IMR-90 (cell line): ENCODE results near the gene GBP7. TPM values are rescaled to one million over a fixed set of nuclear protein-coding genes. Genes with fewer than 3 reads are reported as not detected.

ENCODE experiments used
- ATAC-seq: fragments of 200-7000 bp; cut with Tn5 transposase; 2 replicates; pipeline ENCODE4 v1.9.1; 2020; ENCODE audit warnings: low read depth, mild to moderate bottlenecking, moderate library complexity
- BruUV-seq: library from RNA; stranded (reverse); fragments of 400-500 nt; replicated peaks from 2 replicates; lab custom pipeline; 2021; lab: Mats Ljungman, UMichigan
- CTCF ChIA-PET: fragments of 300-600 bp; formaldehyde crosslinking; extraction: SDS; loops from one replicate; lab custom pipeline; 2021; ENCODE audit warnings: antibody characterized with exemption; lab: Yijun Ruan, JAX
- POLR2A ChIA-PET: fragments of 300-600 bp; sonication (Branson Sonifier 250); formaldehyde crosslinking; loops from one replicate; lab custom pipeline; 2022; ENCODE audit warnings: antibody characterized with exemption; ENCODE audit not compliant: unreplicated experiment; lab: Charles Lee
- DNase-seq: peaks from one replicate; pipeline ENCODE4 v3.0.0; 2013
- H2AFZ ChIP-seq: replicated peaks from 2 replicates; pipeline ENCODE3; 2013; ENCODE audit warnings: low read length, mild to moderate bottlenecking; ENCODE audit not compliant: poor library complexity
- H2AK5ac ChIP-seq: 2 replicates; pipeline ENCODE4 v1.6.1; 2013; ENCODE audit warnings: low read depth, low read length, inconsistent platforms
- H2AK9ac ChIP-seq: replicated peaks from 2 replicates; pipeline ENCODE3; 2013; ENCODE audit warnings: mild to moderate bottlenecking, low read depth, low read length, moderate library complexity; ENCODE audit not compliant: poor library complexity
- H2BK120ac ChIP-seq: 2 replicates; pipeline ENCODE4 v1.6.1; 2013; ENCODE audit warnings: low read depth, low read length, inconsistent platforms
- H2BK15ac ChIP-seq: 3 replicates; pipeline ENCODE4 v1.6.1; 2013; ENCODE audit warnings: low read depth, low read length, inconsistent platforms
- H2BK20ac ChIP-seq: 2 replicates; pipeline ENCODE4 v1.6.1; 2013; ENCODE audit warnings: low read depth, mild to moderate bottlenecking, inconsistent platforms, low read length, moderate library complexity
- H2BK5ac ChIP-seq: 2 replicates; pipeline ENCODE4 v1.6.1; 2013; ENCODE audit warnings: mild to moderate bottlenecking, low read depth, low read length, inconsistent platforms; ENCODE audit not compliant: poor library complexity, severe bottlenecking
- H3K14ac ChIP-seq: replicated peaks from 2 replicates; pipeline ENCODE4 v1.6.1; 2013; ENCODE audit warnings: low read depth, low read length, inconsistent platforms
- H3K18ac ChIP-seq: 2 replicates; pipeline ENCODE4 v1.6.1; 2013; ENCODE audit warnings: low read depth, low read length, control low read depth
- H3K23ac ChIP-seq: 2 replicates; pipeline ENCODE4 v1.6.1; 2013; ENCODE audit warnings: low read depth, low read length, inconsistent platforms
- H3K27ac ChIP-seq: 2 replicates; pipeline ENCODE4 v1.5.1; 2013; ENCODE audit warnings: mild to moderate bottlenecking, control low read depth, low read length; ENCODE audit not compliant: insufficient read depth
- H3K27me3 ChIP-seq: 2 replicates; pipeline ENCODE4 v1.6.1; 2013; ENCODE audit warnings: low read length; ENCODE audit not compliant: control insufficient read depth, insufficient read depth
- H3K36me3 ChIP-seq: 2 replicates; pipeline ENCODE4 v1.6.1; 2013; ENCODE audit warnings: low read length, mixed read lengths; ENCODE audit not compliant: control insufficient read depth, insufficient read depth
- H3K4ac ChIP-seq: 2 replicates; pipeline ENCODE4 v1.6.1; 2013; ENCODE audit warnings: low read depth, low read length, inconsistent platforms
- H3K4me1 ChIP-seq: 2 replicates; pipeline ENCODE4 v1.6.1; 2013; ENCODE audit warnings: low read length, mixed read lengths; ENCODE audit not compliant: control insufficient read depth, insufficient read depth
- H3K4me2 ChIP-seq: 2 replicates; pipeline ENCODE4 v1.6.1; 2013; ENCODE audit warnings: low read depth, mild to moderate bottlenecking, control low read depth, low read length, moderate library complexity
- H3K4me3 ChIP-seq: 2 replicates; pipeline ENCODE4 v1.5.1; 2013; ENCODE audit warnings: low read depth, mild to moderate bottlenecking, control low read depth, low read length, moderate library complexity; ENCODE audit not compliant: insufficient read depth
- H3K56ac ChIP-seq: 2 replicates; pipeline ENCODE4 v1.6.1; 2013; ENCODE audit warnings: low read length, inconsistent platforms; ENCODE audit not compliant: insufficient read depth; ENCODE audit errors: extremely low read depth
- H3K79me1 ChIP-seq, 2 experiments: 2 replicates each; pipeline ENCODE4 v1.6.1; 2013; ENCODE audit warnings: low read length in 2 of 2, inconsistent platforms in 1 of 2, low read depth in 1 of 2
- H3K9ac ChIP-seq: 2 replicates; pipeline ENCODE4 v1.6.1; 2013; ENCODE audit warnings: low read depth, low read length, control low read depth
- H3K9me1 ChIP-seq: 2 replicates; pipeline ENCODE4 v1.6.1; 2013; ENCODE audit warnings: low read length, inconsistent platforms; ENCODE audit not compliant: insufficient read depth
- H3K9me3 ChIP-seq: 2 replicates; pipeline ENCODE4 v1.6.1; 2013; ENCODE audit warnings: low read length; ENCODE audit not compliant: control insufficient read depth, insufficient read depth
- H4K20me1 ChIP-seq: 2 replicates; pipeline ENCODE4 v1.6.1; 2013; ENCODE audit warnings: low read length, inconsistent platforms; ENCODE audit not compliant: insufficient read depth
- H4K5ac ChIP-seq: 2 replicates; pipeline ENCODE4 v1.6.1; 2013; ENCODE audit warnings: mild to moderate bottlenecking, low read depth, low read length, control low read depth
- H4K8ac ChIP-seq, 2 experiments: 2 replicates each; pipeline ENCODE4 v1.6.1; 2013; ENCODE audit warnings: low read depth in 2 of 2, low read length in 2 of 2, control low read depth in 1 of 2, inconsistent platforms in 1 of 2
- H4K91ac ChIP-seq: 2 replicates; pipeline ENCODE4 v1.6.1; 2013; ENCODE audit warnings: low read depth, low read length, inconsistent platforms; ENCODE audit not compliant: insufficient read depth
- CEBPB ChIP-seq: IDR thresholded peaks from 2 replicates; pipeline ENCODE4 v1.6.1; 2012; ENCODE audit warnings: low read depth, low read length, improper control_type of control experiment
- CHD1 ChIP-seq: IDR thresholded peaks from 2 replicates; pipeline ENCODE4 v1.6.1; 2012; ENCODE audit warnings: low read depth, low read length, improper control_type of control experiment
- ELK1 ChIP-seq: fragments of 150-350 bp; IDR thresholded peaks from 2 replicates; pipeline ENCODE4 v1.6.1; 2016; ENCODE audit warnings: low read depth, mild to moderate bottlenecking, low read length, moderate library complexity, borderline replicate concordance
- MAZ ChIP-seq: IDR thresholded peaks from 2 replicates; pipeline ENCODE4 v1.6.1; 2012; ENCODE audit warnings: low read depth, mild to moderate bottlenecking, low read length, improper control_type of control experiment, moderate library complexity, borderline replicate concordance
- NFE2L2 ChIP-seq: fragments of 150-350 bp; IDR thresholded peaks from 2 replicates; pipeline ENCODE4 v1.6.1; 2016; ENCODE audit warnings: low read depth, mild to moderate bottlenecking, low read length
- RAD21 ChIP-seq: IDR thresholded peaks from 2 replicates; pipeline ENCODE4 v1.6.1; 2012; ENCODE audit warnings: low read length, improper control_type of control experiment
- SMC3 ChIP-seq: fragments of 150-350 bp; IDR thresholded peaks from 2 replicates; pipeline ENCODE4 v1.6.1; 2016; ENCODE audit warnings: low read depth, mild to moderate bottlenecking, antibody characterized with exemption, low read length, moderate library complexity
- WGBS, 2 experiments: methylation state at CpG; one replicate each; pipeline versions ENCODE4 v1.1.5 to v1.1.7; 2013; ENCODE audit warnings: missing lambda C conversion rate in 2 of 2; ENCODE audit not compliant: insufficient read length in 1 of 2; ENCODE audit errors: extremely low coverage in 2 of 2; 5-methylcytosine and 5-hydroxymethylcytosine counted together
- dilution Hi-C: fragments of 300-500 bp; cut with HindIII; formaldehyde crosslinking; loops from one replicate; pipeline ENCODE4 v1.14.3; 2018; ENCODE audit warnings: low sequenced_read_pairs; ENCODE audit not compliant: unreplicated experiment
- in situ Hi-C: fragments of 300-500 bp; cut with MboI; formaldehyde crosslinking; loops from 3 replicates; pipeline ENCODE4 v1.14.3; 2019; ENCODE audit warnings: low sequenced_read_pairs, inconsistent platforms, mixed read lengths
- intact Hi-C: fragments of 100-400 bp; cut with micrococcal nuclease; formaldehyde crosslinking; loops from 2 replicates; pipeline ENCODE4 v1.10.0; 2022
- polyA plus RNA-seq, 3 experiments: library from polyadenylated mRNA; depleted of rRNA; stranded (reverse); fragments of >200 nt; gene quantifications; 2 replicates each; pipeline ENCODE4 v1.2.3, GENCODE V29; 2012; ENCODE audit warnings: low replicate concordance in 1 of 3
- total RNA-seq: library from RNA; depleted of rRNA; stranded (reverse); fragments of >200 nt; gene quantifications from 2 replicates; pipeline ENCODE4 v1.2.3, GENCODE V29; 2012
- TF ChIP-seq, protein P1 (sequence below): fragments of 150-350 bp; IDR thresholded peaks from 2 replicates; pipeline ENCODE4 v1.6.1; 2017; ENCODE audit warnings: mild to moderate bottlenecking, antibody characterized with exemption, low read length, low read depth
- TF ChIP-seq, protein P2 (sequence below): conservative IDR thresholded peaks from 2 replicates; pipeline ENCODE4 v1.5.1; 2012; ENCODE audit warnings: mild to moderate bottlenecking, low read depth, low read length, improper control_type of control experiment

The GBP7 gene
- total and polyA plus RNA-seq, 2 of the 4 experiments (the other 2 are of a cell fraction), result not detected

GRCh38 chr1:89151047-89151446, 24.8 kb downstream of the GBP7 start:
- Histone ChIP-seq H4K91ac (no peak overlapping the region), H3K18ac (no peak overlapping the region), H3K4me1 (no peaks in the 10 kb centered on the region), H3K56ac (no peak overlapping the region), H3K4me2 (no peak overlapping the region), H3K4ac (no peak overlapping the region), H2BK120ac (no peak overlapping the region), H3K27ac (no peak overlapping the region), H3K23ac (no peak overlapping the region), H2BK5ac (no peak overlapping the region), H3K14ac (no peak overlapping the region), H3K27me3 (no peaks in the 10 kb centered on the region), H4K5ac (no peak overlapping the region), H3K9me1 (no peaks in the 10 kb centered on the region), H3K9ac (no peak overlapping the region), H3K79me1 (no peaks in the 10 kb centered on the region), H3K4me3 (no peak overlapping the region), H2BK15ac (no peak overlapping the region), H4K8ac (no peak overlapping the region), H2AFZ (no peak overlapping the region), H4K20me1 (no peaks in the 10 kb centered on the region), H2AK9ac (no peak overlapping the region), H3K9me3 (no peaks in the 10 kb centered on the region), H3K36me3 (no peaks in the 10 kb centered on the region), H2AK5ac (no peak overlapping the region), H2BK20ac (no peak overlapping the region)
- no CpG with 5 or more reads among the region's 1 CpG for WGBS, 2 experiments
- dilution Hi-C loops (no loop called here), in situ Hi-C loops (no loop called here), intact Hi-C loops (no loop called here)
- DNase-seq, result no peak
- ATAC-seq, result no peak
- no TSS peak for BruUV-seq
- ChIA-PET CTCF (no interaction called here), POLR2A (no interaction called here)
- TF ChIP-seq, protein P1, sequence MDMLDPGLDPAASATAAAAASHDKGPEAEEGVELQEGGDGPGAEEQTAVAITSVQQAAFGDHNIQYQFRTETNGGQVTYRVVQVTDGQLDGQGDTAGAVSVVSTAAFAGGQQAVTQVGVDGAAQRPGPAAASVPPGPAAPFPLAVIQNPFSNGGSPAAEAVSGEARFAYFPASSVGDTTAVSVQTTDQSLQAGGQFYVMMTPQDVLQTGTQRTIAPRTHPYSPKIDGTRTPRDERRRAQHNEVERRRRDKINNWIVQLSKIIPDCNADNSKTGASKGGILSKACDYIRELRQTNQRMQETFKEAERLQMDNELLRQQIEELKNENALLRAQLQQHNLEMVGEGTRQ, result no peak
- TF ChIP-seq, protein P2, sequence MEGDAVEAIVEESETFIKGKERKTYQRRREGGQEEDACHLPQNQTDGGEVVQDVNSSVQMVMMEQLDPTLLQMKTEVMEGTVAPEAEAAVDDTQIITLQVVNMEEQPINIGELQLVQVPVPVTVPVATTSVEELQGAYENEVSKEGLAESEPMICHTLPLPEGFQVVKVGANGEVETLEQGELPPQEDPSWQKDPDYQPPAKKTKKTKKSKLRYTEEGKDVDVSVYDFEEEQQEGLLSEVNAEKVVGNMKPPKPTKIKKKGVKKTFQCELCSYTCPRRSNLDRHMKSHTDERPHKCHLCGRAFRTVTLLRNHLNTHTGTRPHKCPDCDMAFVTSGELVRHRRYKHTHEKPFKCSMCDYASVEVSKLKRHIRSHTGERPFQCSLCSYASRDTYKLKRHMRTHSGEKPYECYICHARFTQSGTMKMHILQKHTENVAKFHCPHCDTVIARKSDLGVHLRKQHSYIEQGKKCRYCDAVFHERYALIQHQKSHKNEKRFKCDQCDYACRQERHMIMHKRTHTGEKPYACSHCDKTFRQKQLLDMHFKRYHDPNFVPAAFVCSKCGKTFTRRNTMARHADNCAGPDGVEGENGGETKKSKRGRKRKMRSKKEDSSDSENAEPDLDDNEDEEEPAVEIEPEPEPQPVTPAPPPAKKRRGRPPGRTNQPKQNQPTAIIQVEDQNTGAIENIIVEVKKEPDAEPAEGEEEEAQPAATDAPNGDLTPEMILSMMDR, result no peak
- no peak for TF ChIP-seq MAZ
- TF ChIP-seq ELK1, result no peak
- TF ChIP-seq NFE2L2, result no peak
- TF ChIP-seq SMC3, result no peak
- TF ChIP-seq CEBPB, result no peak
- TF ChIP-seq CHD1, result no peak
- no peak for TF ChIP-seq RAD21
